Muscle layer of colon (tissue), 2 donors: Measurements from ENCODE around the gene RPTOR.

Experiments
- H3K27ac ChIP-seq: one replicate; pipeline ENCODE4 v1.7.0; 2013; ENCODE audit warnings: low read depth, mild to moderate bottlenecking, low read length, moderate library complexity
- H3K27me3 ChIP-seq, 2 donors: one replicate each; pipeline ENCODE4 v1.7.0; 2013; ENCODE audit warnings: low read length in 2 of 2, mild to moderate bottlenecking in 2 of 2; ENCODE audit not compliant: insufficient read depth in 2 of 2, control insufficient read depth in 1 of 2
- H3K36me3 ChIP-seq: one replicate; pipeline ENCODE4 v1.7.0; 2013; ENCODE audit warnings: mild to moderate bottlenecking, low read length; ENCODE audit not compliant: insufficient read depth
- H3K4me1 ChIP-seq: one replicate; pipeline ENCODE4 v1.7.0; 2013; ENCODE audit warnings: mild to moderate bottlenecking, low read length; ENCODE audit not compliant: insufficient read depth
- H3K4me3 ChIP-seq, 2 donors: one replicate each; pipeline ENCODE4 v1.7.0; 2013; ENCODE audit warnings: low read length in 2 of 2, low read depth in 1 of 2, mild to moderate bottlenecking in 1 of 2, moderate library complexity in 1 of 2
- H3K9ac ChIP-seq: one replicate; pipeline ENCODE4 v1.7.0; 2013; ENCODE audit warnings: low read length
- H3K9me3 ChIP-seq: one replicate; pipeline ENCODE4 v1.7.0; 2013; ENCODE audit warnings: mild to moderate bottlenecking, low read length
- donor health status: abdominal sarcoma.
- donor health status: Adenocarcinoma of cecum.

Gene RPTOR

GRCh38 chr17:80750263-80750662 lies 205.6 kb downstream of the RPTOR start:
- Histone ChIP-seq H3K9ac (no peak overlapping the region), H3K4me3 (no peak overlapping the region), H3K27ac (no peak overlapping the region), H3K36me3 (peaks cover 11% of the 10 kb centered on the region), H3K27me3 (no peaks in the 10 kb centered on the region), H3K4me1 (peaks cover 19% of the 10 kb centered on the region), H3K9me3 (no peaks in the 10 kb centered on the region)

DNA sequence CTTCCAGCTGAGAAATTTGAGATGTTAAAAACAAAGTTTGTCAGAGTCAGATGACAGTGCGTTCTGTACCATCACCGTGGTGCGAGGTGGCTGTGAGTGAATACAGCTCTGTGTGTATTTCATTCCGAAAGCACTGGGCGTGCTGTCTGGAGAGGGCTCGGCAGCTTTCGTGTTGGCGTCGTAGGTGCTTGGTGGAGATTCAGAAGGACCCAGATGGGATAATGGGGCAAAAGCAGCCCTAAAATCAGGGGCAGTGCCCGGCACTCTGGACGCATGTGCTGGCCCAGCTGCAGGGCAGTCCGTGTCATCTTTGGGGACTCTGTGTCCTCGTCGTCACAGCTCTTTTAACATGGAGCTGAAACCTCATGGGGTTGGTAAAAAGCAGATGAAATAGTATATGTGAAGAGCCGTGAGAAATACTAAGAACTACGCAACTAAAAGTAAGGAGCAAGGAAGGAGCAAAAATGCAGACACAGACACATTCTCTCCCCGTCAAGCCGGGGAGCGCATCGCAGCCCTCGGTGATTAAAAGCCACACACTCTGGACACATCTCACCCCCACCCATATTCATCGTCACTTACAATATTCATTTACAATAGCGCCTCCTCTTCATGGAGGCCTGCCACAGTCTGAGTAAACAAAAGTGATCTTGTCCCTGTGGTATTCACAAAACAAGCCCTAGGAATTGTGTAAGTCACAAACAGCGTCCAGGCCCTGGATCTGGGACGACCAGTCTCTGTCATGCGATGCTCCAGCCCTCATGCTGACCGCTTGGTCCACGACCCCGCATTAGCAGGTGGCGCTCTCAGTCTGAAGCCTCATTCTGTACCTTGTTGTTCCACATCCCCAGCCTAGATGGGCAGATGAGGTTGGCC lies 206.7 kb downstream of the RPTOR start:
- H3K9ac ChIP-seq: no peak overlapping the region
- H3K4me3 ChIP-seq: peak overlapping the region in 1 of 2 donors; percentile 14
- H3K4me1 ChIP-seq: peaks cover 19% of the 10 kb centered on the region
- peaks cover 14% of the 10 kb centered on the region for H3K36me3 ChIP-seq
- H3K9me3 ChIP-seq: no peaks in the 10 kb centered on the region
- peak overlapping the region; percentile 17 for H3K27ac ChIP-seq
- H3K27me3 ChIP-seq: no peaks in the 10 kb centered on the region

DNA sequence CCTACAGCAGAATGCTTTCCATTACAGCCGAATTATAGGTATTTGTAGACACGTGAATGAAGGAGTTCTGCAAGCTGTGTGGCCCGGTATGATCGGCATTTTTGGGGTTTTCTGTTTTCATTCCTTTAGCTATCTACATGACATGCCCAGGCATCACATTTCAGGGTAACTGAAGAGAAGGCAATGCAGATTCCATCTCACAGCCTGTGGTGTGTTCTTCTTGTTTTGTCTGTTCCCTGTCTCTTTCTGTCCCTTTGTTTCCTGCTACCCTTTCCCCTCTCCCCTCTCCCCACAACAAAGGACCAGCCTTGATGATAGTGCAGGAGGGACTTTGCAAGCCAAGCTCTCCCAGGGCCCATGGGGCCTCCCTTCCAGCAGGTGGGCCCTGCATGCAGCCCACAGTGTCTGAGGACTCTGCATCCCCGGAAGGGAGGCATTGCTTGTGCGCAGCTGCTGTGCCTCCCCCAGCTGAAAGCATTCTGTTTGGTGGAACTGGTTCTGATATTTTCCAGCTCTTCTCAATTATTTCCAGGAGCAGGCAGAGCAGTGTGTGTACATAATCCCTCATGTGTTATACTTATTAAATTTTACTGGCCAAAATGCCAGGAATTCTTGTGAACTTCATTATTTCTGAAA lies 207.4 kb downstream of the RPTOR start:
- no peaks in the 10 kb centered on the region for H3K9me3 ChIP-seq
- H3K36me3 ChIP-seq: peaks cover 16% of the 10 kb centered on the region
- no peak overlapping the region for H3K27ac ChIP-seq
- no peak overlapping the region for H3K4me3 ChIP-seq
- H3K4me1 ChIP-seq: peaks cover 19% of the 10 kb centered on the region
- no peak overlapping the region for H3K9ac ChIP-seq
- H3K27me3 ChIP-seq: no peaks in the 10 kb centered on the region

DNA sequence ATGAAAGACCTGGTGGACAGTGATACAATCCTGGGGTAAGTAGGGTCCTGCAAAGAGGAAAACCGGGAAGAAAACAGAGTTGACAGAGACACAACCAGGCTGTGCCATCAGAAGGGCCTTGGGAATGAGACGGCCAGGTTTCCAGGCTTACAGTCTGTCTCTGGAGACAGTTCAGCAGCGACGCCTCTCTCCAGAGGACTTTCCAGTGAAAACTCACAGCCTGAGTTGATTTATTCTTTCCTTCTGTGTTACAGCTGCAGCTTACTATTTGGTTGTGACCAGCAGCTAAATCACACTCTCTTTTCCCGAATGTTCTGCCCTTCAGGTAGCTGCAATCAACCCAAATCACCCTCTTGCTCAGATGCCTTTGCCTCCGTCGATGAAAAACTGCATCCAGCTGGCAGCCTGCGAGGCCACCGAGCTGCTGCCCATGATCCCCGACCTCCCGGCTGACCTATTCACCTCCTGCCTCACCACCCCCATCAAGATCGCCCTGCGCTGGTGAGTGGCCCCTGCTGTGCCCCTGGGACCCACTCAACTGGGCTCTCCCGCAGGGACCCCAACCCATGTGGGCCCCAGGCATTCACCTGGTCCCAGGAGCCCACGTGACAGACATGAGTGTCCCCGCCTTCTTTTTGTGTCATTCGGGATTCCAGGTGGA lies 209.2 kb downstream of the RPTOR start:
- Histone ChIP-seq H3K27me3 (no peaks in the 10 kb centered on the region), H3K9ac (no peak overlapping the region), H3K27ac (no peak overlapping the region), H3K36me3 (peaks cover 21% of the 10 kb centered on the region), H3K4me1 (peaks cover 19% of the 10 kb centered on the region), H3K9me3 (no peaks in the 10 kb centered on the region), H3K4me3 (no peak overlapping the region)

- Histone ChIP-seq H3K27me3 (no peaks in the 10 kb centered on the region), H3K9ac (no peak overlapping the region), H3K9me3 (no peaks in the 10 kb centered on the region), H3K36me3 (peaks cover 21% of the 10 kb centered on the region), H3K27ac (no peak overlapping the region), H3K4me1 (peaks cover 19% of the 10 kb centered on the region), H3K4me3 (no peak overlapping the region)
Measured at GRCh38 chr17:80754846-80755245, 210.2 kb downstream of the RPTOR start.

- Histone ChIP-seq H3K27me3 (no peaks in the 10 kb centered on the region), H3K36me3 (peaks cover 21% of the 10 kb centered on the region), H3K9me3 (no peaks in the 10 kb centered on the region), H3K4me3 (no peak overlapping the region), H3K27ac (no peak overlapping the region), H3K4me1 (peaks cover 19% of the 10 kb centered on the region), H3K9ac (no peak overlapping the region)
Measured at GRCh38 chr17:80755650-80756405, 211.2 kb downstream of the RPTOR start.

DNA sequence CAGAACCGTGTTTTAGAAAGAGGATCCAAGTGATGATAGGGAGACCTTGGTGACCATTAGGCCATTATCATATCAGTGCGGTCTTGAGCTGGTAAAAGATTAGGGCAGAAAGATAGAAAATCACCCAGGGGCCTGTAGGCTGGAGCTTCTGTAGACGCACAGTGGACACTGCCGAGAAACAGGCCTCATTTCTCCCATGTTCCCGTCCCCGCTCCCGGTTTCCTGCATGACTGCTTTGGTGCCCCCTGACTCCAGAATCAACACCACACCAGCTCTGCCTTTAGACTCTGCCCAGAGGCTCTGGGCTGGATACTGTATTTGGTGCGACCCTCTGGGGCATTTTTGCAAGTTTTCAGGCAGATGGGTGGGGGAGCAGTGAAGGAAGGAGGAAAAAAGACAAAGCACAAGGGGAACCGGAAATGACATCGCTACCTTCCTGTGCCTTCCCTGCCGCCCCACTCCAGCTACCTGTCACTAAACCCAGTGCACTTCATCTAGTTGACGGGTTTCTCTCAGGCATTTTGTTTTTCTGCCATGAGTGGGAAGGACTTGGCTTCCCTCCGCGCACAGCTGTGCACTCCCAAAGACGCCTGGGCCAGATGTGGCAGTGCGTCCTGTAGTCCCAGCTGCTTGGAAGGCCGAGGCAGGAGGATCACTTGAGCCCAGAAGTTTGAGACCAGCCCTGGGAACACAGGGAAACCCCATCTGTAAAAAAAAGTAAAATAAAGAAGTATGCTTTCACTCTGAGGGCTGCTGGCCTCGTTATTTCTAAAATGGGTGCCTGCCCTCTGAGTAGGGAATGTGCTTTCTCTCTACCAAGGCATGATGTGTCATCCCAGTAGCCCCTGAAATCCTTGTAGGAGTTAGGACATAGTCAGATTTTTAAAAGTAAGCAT lies 214.1 kb downstream of the RPTOR start:
- Histone ChIP-seq H3K27ac (no peak overlapping the region), H3K9ac (no peak overlapping the region), H3K36me3 (peaks cover 21% of the 10 kb centered on the region), H3K27me3 (no peaks in the 10 kb centered on the region), H3K4me3 (no peak overlapping the region), H3K9me3 (no peaks in the 10 kb centered on the region), H3K4me1 (peaks cover 3% of the 10 kb centered on the region)

DNA sequence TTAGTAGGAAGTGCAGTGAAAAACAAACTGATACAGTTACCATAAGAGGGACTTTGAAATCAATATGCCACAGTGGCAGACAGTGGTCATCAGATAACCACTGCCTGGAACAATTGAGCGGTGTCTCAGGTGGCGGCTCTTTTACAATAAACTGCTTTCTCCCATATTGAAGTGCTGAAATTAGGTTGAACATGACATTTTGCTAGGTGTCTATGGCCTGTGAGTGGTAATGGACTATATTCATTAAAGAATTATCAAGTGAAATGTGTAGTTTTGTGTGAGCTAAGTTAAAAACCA lies 214.7 kb downstream of the RPTOR start:
- H3K27me3 ChIP-seq: no peaks in the 10 kb centered on the region
- H3K4me3 ChIP-seq: no peak overlapping the region
- no peak overlapping the region for H3K9ac ChIP-seq
- no peaks in the 10 kb centered on the region for H3K9me3 ChIP-seq
- H3K4me1 ChIP-seq: no peaks in the 10 kb centered on the region
- peaks cover 15% of the 10 kb centered on the region for H3K36me3 ChIP-seq
- H3K27ac ChIP-seq: no peak overlapping the region

DNA sequence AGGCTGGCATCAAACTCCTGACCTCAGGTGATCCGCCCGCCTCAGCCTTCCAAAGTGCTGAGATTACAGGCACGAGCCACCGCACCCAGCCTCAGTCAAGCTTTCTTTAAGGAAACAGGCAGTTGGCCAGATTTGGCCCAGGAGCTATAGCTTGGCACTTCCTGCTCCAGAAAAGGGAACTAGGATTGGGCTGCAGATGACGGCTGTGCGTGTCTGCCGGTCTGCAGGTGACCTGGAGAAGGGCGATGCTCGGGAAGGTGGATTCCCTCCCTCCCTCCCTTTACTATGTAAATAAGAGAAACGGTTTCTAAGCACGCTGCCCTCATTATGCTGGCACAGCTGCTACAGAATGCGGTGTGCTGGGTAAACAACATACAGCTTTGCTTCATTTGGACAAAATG lies 215.9 kb downstream of the RPTOR start:
- H3K9me3 ChIP-seq: no peaks in the 10 kb centered on the region
- H3K27ac ChIP-seq: no peak overlapping the region
- peaks cover 10% of the 10 kb centered on the region for H3K36me3 ChIP-seq
- H3K9ac ChIP-seq: no peak overlapping the region
- no peaks in the 10 kb centered on the region for H3K4me1 ChIP-seq
- H3K27me3 ChIP-seq: no peaks in the 10 kb centered on the region
- H3K4me3 ChIP-seq: no peak overlapping the region

DNA sequence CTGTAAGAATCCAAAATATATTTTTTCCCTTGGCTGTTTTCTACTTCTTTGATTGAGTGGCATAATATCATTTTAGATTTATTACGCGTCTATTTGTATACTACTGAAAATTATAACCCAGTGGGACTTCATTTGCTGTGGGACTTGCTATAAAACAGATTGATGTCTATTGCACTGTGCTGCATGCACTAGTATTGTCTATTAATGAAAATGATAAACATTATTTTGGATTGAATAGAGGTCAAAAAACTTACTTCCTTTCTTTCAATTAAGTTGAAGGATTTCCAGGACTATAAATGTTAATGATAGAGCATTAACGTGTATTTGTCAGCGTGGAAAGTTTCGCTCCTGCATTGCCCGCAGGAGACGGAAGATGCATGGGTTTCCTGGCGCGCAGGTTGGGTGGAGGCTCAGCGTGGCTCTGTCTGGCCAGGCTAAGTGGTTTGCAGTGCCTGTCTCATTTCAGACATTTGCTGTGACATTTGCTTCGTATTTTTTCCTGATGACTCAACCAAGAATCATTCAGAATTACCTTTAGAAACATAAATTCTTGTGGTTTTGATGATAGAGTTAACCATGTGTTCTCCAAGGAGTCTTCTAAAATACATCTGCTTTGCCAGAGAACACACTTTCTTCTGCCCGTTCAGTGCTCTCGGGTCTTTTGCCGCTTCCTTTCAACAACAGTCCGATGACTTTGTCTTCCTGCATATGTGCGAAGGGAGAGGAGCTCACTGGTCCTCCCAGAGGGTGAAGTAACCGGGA lies 216.7 kb downstream of the RPTOR start:
- Histone ChIP-seq H3K9ac (no peak overlapping the region), H3K36me3 (peaks cover 7% of the 10 kb centered on the region), H3K9me3 (no peaks in the 10 kb centered on the region), H3K4me1 (no peaks in the 10 kb centered on the region), H3K4me3 (no peak overlapping the region), H3K27me3 (no peaks in the 10 kb centered on the region), H3K27ac (no peak overlapping the region)
